ENCODE results near the gene IL1RAP. TPM values are rescaled to one million over a fixed set of nuclear protein-coding genes. Genes with fewer than 3 reads are reported as not detected.

IL1RAP gene
- total RNA-seq, 1 donor = 14.6 TPM

DNA sequence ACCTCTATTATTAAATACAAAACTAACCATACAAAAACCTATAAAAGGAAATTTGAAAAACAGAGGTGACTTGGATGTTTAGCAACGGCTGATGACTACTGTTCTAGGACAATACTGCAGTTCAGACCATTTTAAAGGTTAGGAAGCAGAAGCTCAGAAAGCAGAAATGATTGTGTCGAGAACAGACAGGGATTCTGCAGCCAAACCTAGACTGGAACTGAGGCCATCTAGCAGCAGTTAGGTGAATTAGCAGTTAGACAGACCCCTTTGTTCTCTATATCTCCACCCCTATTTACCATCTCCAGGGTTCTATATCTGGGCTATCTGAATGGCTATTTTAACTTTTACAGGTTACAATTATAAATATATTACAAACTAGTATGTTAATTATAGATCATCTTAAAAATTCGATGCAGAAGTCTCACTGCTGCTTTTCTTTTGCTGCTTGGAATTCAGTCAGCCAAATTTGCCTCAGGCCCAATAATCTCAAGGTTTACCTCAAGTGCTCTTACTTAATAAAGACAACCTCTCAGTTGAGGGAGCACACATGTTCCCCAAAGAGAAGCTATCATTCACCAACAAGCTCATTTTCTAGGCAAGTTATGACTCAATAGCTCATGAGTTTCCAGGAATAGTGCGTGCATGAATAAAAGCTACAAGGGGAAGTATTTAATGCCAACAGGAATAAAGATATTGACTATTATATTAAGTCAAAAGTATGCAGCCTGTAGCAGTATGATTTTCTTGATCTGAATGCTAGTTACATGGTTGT is 9.3 kb upstream of the IL1RAP start:
- peak; percentile 68 for DNase-seq (ENCODE audit: low read depth)
- no peak overlapping the region for H3K4me3 ChIP-seq (ENCODE audit: low read depth, low read length)
- TF ChIP-seq, protein P1, sequence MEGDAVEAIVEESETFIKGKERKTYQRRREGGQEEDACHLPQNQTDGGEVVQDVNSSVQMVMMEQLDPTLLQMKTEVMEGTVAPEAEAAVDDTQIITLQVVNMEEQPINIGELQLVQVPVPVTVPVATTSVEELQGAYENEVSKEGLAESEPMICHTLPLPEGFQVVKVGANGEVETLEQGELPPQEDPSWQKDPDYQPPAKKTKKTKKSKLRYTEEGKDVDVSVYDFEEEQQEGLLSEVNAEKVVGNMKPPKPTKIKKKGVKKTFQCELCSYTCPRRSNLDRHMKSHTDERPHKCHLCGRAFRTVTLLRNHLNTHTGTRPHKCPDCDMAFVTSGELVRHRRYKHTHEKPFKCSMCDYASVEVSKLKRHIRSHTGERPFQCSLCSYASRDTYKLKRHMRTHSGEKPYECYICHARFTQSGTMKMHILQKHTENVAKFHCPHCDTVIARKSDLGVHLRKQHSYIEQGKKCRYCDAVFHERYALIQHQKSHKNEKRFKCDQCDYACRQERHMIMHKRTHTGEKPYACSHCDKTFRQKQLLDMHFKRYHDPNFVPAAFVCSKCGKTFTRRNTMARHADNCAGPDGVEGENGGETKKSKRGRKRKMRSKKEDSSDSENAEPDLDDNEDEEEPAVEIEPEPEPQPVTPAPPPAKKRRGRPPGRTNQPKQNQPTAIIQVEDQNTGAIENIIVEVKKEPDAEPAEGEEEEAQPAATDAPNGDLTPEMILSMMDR (IDR thresholded peaks at IDR 0.05; ENCODE audit: insufficient read depth, low read length) = no peak

DNA sequence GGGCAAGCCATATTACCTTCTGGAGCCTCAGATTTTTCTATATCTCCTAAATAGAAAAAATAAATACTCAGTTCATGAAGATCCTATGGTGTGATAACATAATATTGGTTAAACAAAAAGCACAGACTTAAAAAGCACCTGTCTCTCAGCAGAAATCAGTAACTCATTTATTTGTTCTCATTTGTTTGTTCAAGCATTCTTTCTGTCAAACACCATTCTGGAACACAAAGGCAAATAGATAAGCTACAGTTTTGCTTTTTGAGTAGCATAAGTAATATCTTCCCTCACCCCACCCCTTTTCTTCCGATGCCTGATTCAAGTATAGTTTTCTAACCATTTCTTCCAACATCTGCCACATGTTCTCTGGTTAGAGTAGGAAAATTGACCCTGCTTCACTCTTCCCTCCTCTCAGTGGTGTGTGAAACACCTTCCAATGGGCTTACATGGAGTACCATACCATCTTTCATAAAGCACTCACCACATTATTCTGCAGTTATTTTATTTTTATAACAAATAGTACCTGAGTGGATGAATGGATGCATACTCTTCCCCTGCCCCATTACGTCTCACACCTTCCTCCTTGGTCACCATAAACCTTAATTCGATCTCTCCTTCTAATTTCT is 8.4 kb upstream of the IL1RAP start:
- DNase-seq (ENCODE audit: low read depth) = no peak
- TF ChIP-seq, protein P1 (IDR thresholded peaks at IDR 0.05; ENCODE audit: insufficient read depth, low read length) = no peak
- no peak overlapping the region for H3K4me3 ChIP-seq (ENCODE audit: low read depth, low read length)

DNA sequence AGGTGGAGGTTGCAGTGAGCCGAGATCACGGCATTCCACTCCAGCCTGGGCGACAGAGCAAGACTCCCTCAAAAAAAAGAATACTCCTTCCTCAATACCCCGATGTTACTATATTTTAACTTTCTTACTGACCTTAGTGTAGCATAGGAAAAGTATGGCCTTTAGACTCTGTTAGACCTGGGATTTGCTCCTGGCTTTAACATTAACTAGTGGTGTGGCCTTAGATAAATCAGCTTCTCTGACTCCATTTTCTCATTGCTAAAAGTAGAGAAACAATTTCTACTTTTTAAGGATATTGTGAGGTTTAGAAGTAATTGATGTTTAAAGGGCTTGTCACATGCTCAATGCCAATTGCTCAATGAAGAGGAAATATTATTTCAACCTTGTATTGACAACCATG is 7.6 kb upstream of the IL1RAP start:
- TF ChIP-seq, protein P1 (IDR thresholded peaks at IDR 0.05; ENCODE audit: insufficient read depth, low read length) = no peak
- no peak for DNase-seq (ENCODE audit: low read depth)
- H3K4me3 ChIP-seq (ENCODE audit: low read depth, low read length) = no peak overlapping the region

DNA sequence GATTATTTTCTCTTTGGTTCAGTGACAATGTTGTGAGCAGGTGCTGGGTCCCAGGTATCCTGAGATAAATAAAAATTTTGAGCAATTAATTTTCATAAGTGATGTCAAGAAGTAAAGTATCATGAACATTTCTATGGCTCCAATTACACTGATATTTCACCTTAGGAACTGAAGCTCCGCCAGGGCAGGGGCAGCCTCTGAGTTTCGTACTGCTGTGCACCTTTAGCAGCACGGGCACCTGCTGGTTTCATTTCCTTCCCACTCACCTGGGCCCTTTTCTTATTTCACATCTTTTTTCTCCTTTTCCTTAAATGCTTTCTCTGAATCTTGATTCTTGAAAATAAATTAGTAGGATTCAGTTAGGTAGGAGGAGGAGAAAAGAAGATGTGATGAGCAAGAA is 1.2 kb upstream of the IL1RAP start:
- TF ChIP-seq, protein P1 (IDR thresholded peaks at IDR 0.05; ENCODE audit: insufficient read depth, low read length) = no peak
- no peak for DNase-seq (ENCODE audit: low read depth)
- H3K4me3 ChIP-seq (ENCODE audit: low read depth, low read length) = no peak overlapping the region

DNA sequence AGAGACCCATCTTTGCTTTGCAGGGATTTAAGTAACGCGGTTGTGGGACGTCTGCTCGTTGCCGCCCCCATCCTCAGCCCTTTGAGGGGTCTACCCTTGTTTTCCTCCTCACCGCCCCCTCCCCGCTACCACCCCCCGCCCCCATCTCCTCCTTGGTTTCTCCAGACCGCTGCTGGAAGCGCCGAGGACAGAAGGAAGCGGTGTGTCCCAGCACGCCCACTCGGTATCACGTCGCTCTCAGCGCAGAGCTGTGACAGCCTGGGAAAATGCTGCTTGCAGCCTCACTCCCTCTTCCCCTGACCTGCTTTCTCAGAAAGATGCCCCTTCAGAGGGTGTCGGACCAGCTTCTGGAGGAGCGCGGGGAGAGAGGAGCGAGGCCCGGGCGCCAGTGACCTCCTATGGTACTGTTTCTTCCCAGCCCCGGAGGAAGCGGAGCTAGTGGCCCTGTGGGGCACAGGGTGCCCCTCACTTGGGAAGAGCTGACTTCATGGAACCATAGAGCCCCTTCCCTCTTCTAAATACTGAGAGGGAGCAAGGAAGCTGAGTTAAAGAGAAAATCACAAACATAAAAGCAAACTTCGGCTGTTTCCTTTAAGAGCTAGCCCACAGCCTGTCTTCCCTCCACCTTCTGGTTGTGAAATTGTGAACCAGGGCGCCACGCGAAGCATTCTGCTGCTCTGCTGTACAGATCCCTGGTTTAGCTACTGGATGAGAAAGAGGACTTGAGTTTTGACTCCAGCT is 698 bp downstream of the IL1RAP start:
- H3K4me3 ChIP-seq (ENCODE audit: low read depth, low read length) = peak overlapping the region; percentile 78
- peak; percentile 63 for DNase-seq (ENCODE audit: low read depth)
- TF ChIP-seq, protein P1 (IDR thresholded peaks at IDR 0.05; ENCODE audit: insufficient read depth, low read length) = no peak

DNA sequence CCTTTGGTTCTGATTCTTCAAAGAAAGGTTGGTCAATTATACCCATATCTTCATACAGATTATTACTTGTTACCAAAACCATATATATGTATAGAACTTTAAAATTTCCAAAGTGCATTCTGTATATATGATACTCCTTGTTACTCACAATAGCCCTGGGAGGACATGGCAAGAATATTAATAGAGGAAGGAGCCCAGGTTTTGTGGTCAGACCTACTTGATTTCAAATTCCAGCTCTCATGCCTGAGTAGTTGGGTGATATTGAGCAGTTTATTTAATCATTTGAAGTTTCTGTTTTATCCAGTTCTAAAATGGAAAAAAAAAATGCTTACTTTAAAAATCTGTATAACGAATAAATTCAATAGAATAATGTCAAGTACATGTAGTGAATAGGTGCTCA is 2.5 kb downstream of the IL1RAP start:
- H3K4me3 ChIP-seq (ENCODE audit: low read depth, low read length) = no peak overlapping the region
- TF ChIP-seq, protein P1 (IDR thresholded peaks at IDR 0.05; ENCODE audit: insufficient read depth, low read length) = no peak
- peak; percentile 32 for DNase-seq (ENCODE audit: low read depth)
